KOPT-K1 (cell line): ENCODE measurements around the gene KIF2A.
"Not testable (repeated sequence)": the region's sequence is repeated elsewhere in the genome, so short reads cannot be mapped to it uniquely, and the experiment has no call there.

Experiments
- H3K27ac ChIP-seq: fragments of 200-600 bp; sonication (generic); 2 replicates; pipeline ENCODE4 v1.5.1; 2016; ENCODE audit warnings: antibody characterized with exemption, mild to moderate bottlenecking, low read depth, low read length; ENCODE audit not compliant: poor library complexity, severe bottlenecking
- H3K36me3 ChIP-seq: fragments of 200-600 bp; sonication (generic); 2 replicates; pipeline ENCODE4 v1.5.1; 2017; ENCODE audit warnings: antibody characterized with exemption, mild to moderate bottlenecking, low read length, moderate library complexity; ENCODE audit not compliant: insufficient read depth
- H3K9me3 ChIP-seq: fragments of 200-600 bp; sonication (generic); 2 replicates; pipeline ENCODE4 v1.5.1; 2017; ENCODE audit warnings: antibody characterized with exemption, low read length, mild to moderate bottlenecking; ENCODE audit not compliant: insufficient read depth, poor library complexity, severe bottlenecking

KIF2A gene

DNA sequence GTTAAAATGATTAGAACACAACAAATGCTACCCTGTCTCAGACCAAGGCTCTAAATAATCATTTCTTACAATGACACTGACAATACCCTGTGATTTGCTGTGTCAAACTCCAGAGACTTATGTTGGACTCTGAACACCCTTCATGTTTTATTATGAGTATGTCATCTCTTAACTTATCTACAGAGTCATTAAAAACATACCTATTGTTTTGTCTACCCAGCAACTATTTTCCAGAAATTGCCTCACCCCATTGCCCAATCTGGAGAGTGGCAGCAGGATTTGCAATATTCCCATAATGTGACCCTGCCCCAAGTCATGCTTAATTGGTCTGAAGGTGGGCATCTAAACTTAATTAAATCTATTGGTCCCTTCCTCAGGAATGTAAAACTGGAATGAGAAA is 23.0 kb upstream of the KIF2A start:
- H3K36me3 ChIP-seq: no peaks in the 10 kb centered on the region
- H3K9me3 ChIP-seq: no peaks in the 10 kb centered on the region
- H3K27ac ChIP-seq: no peak overlapping the region

GRCh38 chr5:62283861-62284260 is 22.1 kb upstream of the KIF2A start:
- Histone ChIP-seq H3K27ac (no peak overlapping the region), H3K36me3 (no peaks in the 10 kb centered on the region), H3K9me3 (no peaks in the 10 kb centered on the region)

DNA sequence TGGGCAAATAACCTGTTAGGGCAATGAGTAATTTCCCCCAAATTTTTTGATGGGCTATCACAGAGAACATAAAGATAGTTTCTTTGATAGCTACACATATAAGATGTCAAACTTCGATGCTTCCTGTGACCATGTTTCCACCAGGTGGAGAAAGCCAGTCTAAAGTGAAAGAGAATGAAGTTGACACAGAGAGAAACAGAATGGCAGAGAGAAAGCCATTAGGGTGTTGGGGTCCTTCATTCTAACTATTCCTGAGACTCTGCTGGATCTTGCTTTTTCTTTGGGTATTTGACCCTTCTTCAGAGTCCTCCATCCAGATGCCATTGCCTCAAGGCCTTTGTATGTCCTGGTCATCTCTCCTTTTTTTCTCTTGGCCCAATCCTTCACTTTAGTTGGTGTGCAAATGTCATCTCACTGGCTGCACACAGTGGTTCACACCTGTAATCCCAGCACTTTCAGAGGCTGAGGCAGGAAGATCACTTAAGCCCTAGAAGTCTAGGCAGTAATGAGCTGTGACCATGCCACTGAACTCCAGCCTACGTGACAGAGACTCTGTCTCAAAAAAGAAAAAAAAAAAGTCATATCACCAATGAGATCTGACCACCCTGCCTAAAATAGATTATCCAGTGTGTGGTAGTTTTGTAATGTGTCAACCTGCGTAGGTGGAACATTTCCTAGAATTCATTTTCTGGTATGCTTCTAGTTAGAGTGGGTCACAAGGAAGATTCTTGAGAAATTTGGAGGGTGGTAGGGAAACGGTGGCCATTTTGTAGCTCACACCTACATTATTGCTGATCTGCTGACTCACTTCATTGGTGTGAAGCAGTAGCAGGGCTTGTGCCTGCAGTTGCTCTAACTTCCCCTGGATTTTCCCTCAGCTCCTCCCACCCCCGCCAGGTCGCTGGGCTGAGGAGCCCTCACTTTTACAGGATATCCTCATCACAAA is 20.8 kb upstream of the KIF2A start:
- Histone ChIP-seq H3K9me3 (no peaks in the 10 kb centered on the region), H3K27ac (no peak overlapping the region), H3K36me3 (no peaks in the 10 kb centered on the region)

DNA sequence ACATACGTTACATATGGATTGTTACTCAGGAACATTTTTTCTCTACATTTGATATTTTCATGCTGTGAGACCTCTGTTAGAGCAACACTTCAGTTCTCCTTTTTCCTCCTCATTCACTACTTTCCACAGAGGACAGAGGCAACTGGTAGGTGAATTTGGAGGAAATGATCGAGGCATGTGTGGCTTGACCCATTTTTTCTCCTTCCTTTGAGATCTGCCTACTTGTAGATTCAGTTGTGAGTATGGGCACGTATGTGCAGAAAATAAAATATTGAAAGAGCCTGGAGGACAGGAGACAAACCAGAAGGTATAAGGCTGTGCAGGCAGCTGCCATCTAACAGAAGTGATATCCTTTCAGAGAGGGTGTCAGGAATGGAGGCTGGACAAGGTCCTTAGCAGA is 19.2 kb upstream of the KIF2A start:
- H3K9me3 ChIP-seq: no peaks in the 10 kb centered on the region
- H3K36me3 ChIP-seq: no peaks in the 10 kb centered on the region
- H3K27ac ChIP-seq: no peak overlapping the region

DNA sequence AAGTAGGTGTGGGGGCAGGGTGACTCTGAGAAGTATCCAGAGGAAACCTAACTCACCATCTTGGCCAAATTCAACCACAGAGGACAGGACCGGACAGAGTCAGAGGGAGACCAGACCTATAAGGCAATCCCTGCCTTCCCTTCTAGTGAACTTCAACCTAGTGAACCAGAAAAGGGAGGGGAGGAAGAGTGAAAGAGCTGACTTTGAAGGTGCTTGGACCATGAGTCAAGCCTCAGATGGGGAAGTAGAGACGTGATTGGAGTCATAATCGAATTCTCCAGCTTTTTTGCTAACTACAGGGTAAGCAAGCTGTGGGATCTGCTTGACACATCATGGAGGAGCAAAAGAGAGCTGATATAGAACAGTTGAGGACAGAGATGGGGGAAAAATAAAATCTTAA is 18.8 kb upstream of the KIF2A start:
- H3K27ac ChIP-seq: no peak overlapping the region
- H3K9me3 ChIP-seq: no peaks in the 10 kb centered on the region
- no peaks in the 10 kb centered on the region for H3K36me3 ChIP-seq

GRCh38 chr5:62288118-62288517 is 17.9 kb upstream of the KIF2A start:
- no peaks in the 10 kb centered on the region for H3K36me3 ChIP-seq
- no peaks in the 10 kb centered on the region for H3K9me3 ChIP-seq
- H3K27ac ChIP-seq: no peak overlapping the region

DNA sequence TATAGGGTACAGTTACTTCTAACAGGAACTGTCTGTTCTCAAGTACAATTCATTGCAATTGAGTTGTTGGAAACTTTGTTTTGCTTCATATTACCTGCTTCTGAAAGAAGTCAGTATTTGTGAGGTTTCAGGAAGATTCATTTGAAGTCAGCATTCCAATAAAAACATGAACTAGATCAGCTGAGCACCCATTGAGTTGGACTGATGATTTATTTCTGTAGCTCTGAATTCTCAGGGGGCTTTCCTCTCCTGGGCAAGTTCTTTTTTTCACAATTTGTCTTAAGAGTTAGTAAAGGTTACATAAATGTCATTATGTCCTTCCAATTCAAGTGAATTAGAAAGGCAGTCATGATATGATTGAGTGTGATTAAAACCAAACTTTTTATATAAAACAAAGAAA is 16.2 kb upstream of the KIF2A start:
- no peak overlapping the region for H3K27ac ChIP-seq
- H3K36me3 ChIP-seq: no peaks in the 10 kb centered on the region
- H3K9me3 ChIP-seq: no peaks in the 10 kb centered on the region

- H3K36me3 ChIP-seq, H3K9me3 ChIP-seq: not testable (repeated sequence)
- peak overlapping the region; percentile 34 for H3K27ac ChIP-seq
These were observed 14.2 kb upstream of the KIF2A start for GRCh38 chr5:62291829-62292228.

GRCh38 chr5:62296998-62297397 is 9.0 kb upstream of the KIF2A start:
- Histone ChIP-seq H3K27ac (no peak overlapping the region), H3K9me3 (no peaks in the 10 kb centered on the region), H3K36me3 (no peaks in the 10 kb centered on the region)

- no peak overlapping the region for H3K27ac ChIP-seq
These were observed 7.9 kb upstream of the KIF2A start for GRCh38 chr5:62298118-62298517.

GRCh38 chr5:62299101-62299500 is 6.9 kb upstream of the KIF2A start:
- Histone ChIP-seq H3K9me3 (no peaks in the 10 kb centered on the region), H3K36me3 (no peaks in the 10 kb centered on the region), H3K27ac (no peak overlapping the region)

More at GRCh38 chr5:62298118-62298517, 7.9 kb upstream of the KIF2A start:
- H3K9me3 ChIP-seq: no peaks in the 10 kb centered on the region
- no peaks in the 10 kb centered on the region for H3K36me3 ChIP-seq

- Histone ChIP-seq H3K9me3 (no peaks in the 10 kb centered on the region), H3K36me3 (no peaks in the 10 kb centered on the region)
These were observed 6.4 kb upstream of the KIF2A start for GRCh38 chr5:62299600-62299999.

GRCh38 chr5:62305358-62305714 is 670 bp upstream of the KIF2A start:
- peaks cover 20% of the 10 kb centered on the region for H3K36me3 ChIP-seq
- H3K9me3 ChIP-seq: no peaks in the 10 kb centered on the region
- peak overlapping the region; percentile 86 for H3K27ac ChIP-seq

More at GRCh38 chr5:62299600-62299999, 6.4 kb upstream of the KIF2A start:
- no peak overlapping the region for H3K27ac ChIP-seq

GRCh38 chr5:62306323-62306895 is 403 bp downstream of the KIF2A start:
- Histone ChIP-seq H3K27ac (peak overlapping the region; percentile 86), H3K9me3 (no peaks in the 10 kb centered on the region)

DNA sequence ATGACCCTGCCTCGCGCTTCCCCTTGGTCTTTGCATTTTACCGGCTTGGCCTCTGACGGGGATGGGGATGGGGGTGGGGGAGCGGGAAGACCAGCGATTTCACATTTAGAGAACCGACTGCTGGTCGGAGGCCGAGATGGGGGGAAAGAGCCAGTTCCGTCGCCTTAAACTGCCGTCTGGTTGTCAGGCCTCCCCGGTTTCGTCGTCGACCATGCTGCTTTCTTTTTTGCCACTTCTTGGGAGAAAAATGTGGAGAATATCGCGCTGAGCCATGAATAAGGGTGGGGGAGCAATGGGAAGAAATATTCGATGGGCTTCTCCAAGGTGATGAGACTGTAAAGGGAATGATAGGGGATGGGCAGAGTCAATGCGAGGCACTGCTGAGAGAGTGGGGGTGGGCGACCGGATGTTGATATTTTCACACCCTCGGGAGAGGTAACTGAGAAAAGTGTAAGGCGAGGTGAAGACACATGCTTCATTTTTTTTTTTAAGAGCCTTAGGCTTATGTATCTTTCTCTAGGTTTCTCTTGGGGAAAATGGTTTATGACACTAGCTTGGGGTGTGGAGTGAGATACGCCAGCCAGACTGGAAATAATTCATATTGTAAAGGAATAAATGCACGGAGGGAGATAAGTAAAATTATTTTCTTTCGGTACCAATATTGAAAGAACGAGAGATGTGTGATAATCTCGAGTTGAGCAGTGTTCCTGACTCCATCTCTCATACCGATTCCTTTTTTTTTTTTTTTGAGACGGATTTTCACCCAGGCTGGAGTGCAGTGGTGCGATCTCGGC is 1.1 kb downstream of the KIF2A start:
- H3K36me3 ChIP-seq: peaks cover 36% of the 10 kb centered on the region
- peak overlapping the region; percentile 86 for H3K27ac ChIP-seq
- no peaks in the 10 kb centered on the region for H3K9me3 ChIP-seq

More at GRCh38 chr5:62306323-62306895, 403 bp downstream of the KIF2A start:
- H3K36me3 ChIP-seq: peaks cover 30% of the 10 kb centered on the region
